Lower lobe of right lung (tissue), 2 donors: ENCODE measurements around the gene MBD5. TPM values are rescaled to one million over a fixed set of nuclear protein-coding genes. Genes with fewer than 3 reads are reported as not detected.

Source experiments
- ATAC-seq, 2 donors: fragments of 200-7000 bp; cut with Tn5 transposase; one replicate each; pipeline ENCODE4 v1.9.1; 2020 to 2022; ENCODE audit warnings: mild to moderate bottlenecking in 2 of 2, moderate library complexity in 2 of 2
- DNase-seq: peaks from one replicate; pipeline ENCODE4 v3.0.0-alpha.2; 2020
- H3K27ac ChIP-seq: fragments of 200-600 bp; one replicate; pipeline ENCODE4 v1.8.0; 2022
- H3K27me3 ChIP-seq: fragments of 200-600 bp; one replicate; pipeline ENCODE4 v1.8.0; 2022; ENCODE audit warnings: low read depth
- H3K36me3 ChIP-seq: fragments of 200-600 bp; one replicate; pipeline ENCODE4 v1.8.0; 2022; ENCODE audit warnings: mild to moderate bottlenecking
- H3K4me1 ChIP-seq: fragments of 200-600 bp; one replicate; pipeline ENCODE4 v1.8.0; 2022
- H3K4me3 ChIP-seq: fragments of 200-600 bp; one replicate; pipeline ENCODE4 v1.8.0; 2022; ENCODE audit warnings: mild to moderate bottlenecking
- H3K9me3 ChIP-seq: fragments of 200-600 bp; one replicate; pipeline ENCODE4 v1.8.0; 2022
- intact Hi-C: fragments of 100-400 bp; cut with DNase I; formaldehyde crosslinking; loops from one replicate; pipeline ENCODE4 v1.11.0; 2022
- total RNA-seq: library from RNA; stranded (reverse); fragmentation: NEBNext Ultra II Directional; extraction: Animal tissue kit (Norgen Biotek cat#: 25700); gene quantifications from one replicate; pipeline ENCODE4 v1.2.1, GENCODE V29; 2021
- TF ChIP-seq, protein P1 (sequence below): fragments of 200-600 bp; IDR thresholded peaks from one replicate; pipeline ENCODE4 v1.8.0; 2022; ENCODE audit warnings: antibody characterized with exemption, mild to moderate bottlenecking
- donor health status: DM: no; HTN: yes; CAD: no; lungs with severe emphysema.

The MBD5 gene
- total RNA-seq, 1 donor from 2014 or later, result 46.3 TPM

GRCh38 chr2:148071351-148071750 lies 50.5 kb downstream of the MBD5 start:
- no peak for ATAC-seq
- TF ChIP-seq, protein P1, sequence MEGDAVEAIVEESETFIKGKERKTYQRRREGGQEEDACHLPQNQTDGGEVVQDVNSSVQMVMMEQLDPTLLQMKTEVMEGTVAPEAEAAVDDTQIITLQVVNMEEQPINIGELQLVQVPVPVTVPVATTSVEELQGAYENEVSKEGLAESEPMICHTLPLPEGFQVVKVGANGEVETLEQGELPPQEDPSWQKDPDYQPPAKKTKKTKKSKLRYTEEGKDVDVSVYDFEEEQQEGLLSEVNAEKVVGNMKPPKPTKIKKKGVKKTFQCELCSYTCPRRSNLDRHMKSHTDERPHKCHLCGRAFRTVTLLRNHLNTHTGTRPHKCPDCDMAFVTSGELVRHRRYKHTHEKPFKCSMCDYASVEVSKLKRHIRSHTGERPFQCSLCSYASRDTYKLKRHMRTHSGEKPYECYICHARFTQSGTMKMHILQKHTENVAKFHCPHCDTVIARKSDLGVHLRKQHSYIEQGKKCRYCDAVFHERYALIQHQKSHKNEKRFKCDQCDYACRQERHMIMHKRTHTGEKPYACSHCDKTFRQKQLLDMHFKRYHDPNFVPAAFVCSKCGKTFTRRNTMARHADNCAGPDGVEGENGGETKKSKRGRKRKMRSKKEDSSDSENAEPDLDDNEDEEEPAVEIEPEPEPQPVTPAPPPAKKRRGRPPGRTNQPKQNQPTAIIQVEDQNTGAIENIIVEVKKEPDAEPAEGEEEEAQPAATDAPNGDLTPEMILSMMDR, result no peak
- Histone ChIP-seq H3K4me1 (no peaks in the 10 kb centered on the region), H3K36me3 (no peaks in the 10 kb centered on the region), H3K27ac (no peak overlapping the region), H3K9me3 (no peaks in the 10 kb centered on the region), H3K27me3 (no peaks in the 10 kb centered on the region), H3K4me3 (no peak overlapping the region)
- DNase-seq, result no peak
- intact Hi-C loops, result no loop called here

- intact Hi-C loops, result no loop called here
- Histone ChIP-seq H3K36me3 (no peaks in the 10 kb centered on the region), H3K4me1 (no peaks in the 10 kb centered on the region), H3K4me3 (no peak overlapping the region), H3K9me3 (no peaks in the 10 kb centered on the region), H3K27me3 (no peaks in the 10 kb centered on the region), H3K27ac (no peak overlapping the region)
- ATAC-seq (no peak), DNase-seq (no peak)
- TF ChIP-seq, protein P1, result no peak
Observed at GRCh38 chr2:148096012-148096411, 75.1 kb downstream of the MBD5 start.

GRCh38 chr2:148102641-148103040 lies 81.8 kb downstream of the MBD5 start:
- Histone ChIP-seq H3K36me3 (no peaks in the 10 kb centered on the region), H3K27ac (no peak overlapping the region), H3K4me1 (no peaks in the 10 kb centered on the region), H3K9me3 (no peaks in the 10 kb centered on the region), H3K27me3 (no peaks in the 10 kb centered on the region), H3K4me3 (no peak overlapping the region)
- TF ChIP-seq, protein P1, result no peak
- intact Hi-C loops, result no loop called here
- ATAC-seq, result no peak
- DNase-seq, result no peak

- intact Hi-C loops, result no loop called here
- TF ChIP-seq, protein P1, result no peak
- no peak overlapping the region for H3K27ac ChIP-seq
- ATAC-seq (no peak), DNase-seq (no peak)
- H3K9me3 ChIP-seq, result no peaks in the 10 kb centered on the region
- no peak overlapping the region for H3K4me3 ChIP-seq
- H3K27me3 ChIP-seq, result no peaks in the 10 kb centered on the region
- H3K36me3 ChIP-seq, result no peaks in the 10 kb centered on the region
- H3K4me1 ChIP-seq, result no peaks in the 10 kb centered on the region
Observed at GRCh38 chr2:148103946-148104345, 83.1 kb downstream of the MBD5 start.

- Histone ChIP-seq H3K9me3 (no peaks in the 10 kb centered on the region), H3K27ac (no peak overlapping the region), H3K4me3 (no peak overlapping the region), H3K36me3 (no peaks in the 10 kb centered on the region), H3K27me3 (no peaks in the 10 kb centered on the region), H3K4me1 (no peaks in the 10 kb centered on the region)
- TF ChIP-seq, protein P1, result no peak
- intact Hi-C loops, result no loop called here
- DNase-seq (no peak), ATAC-seq (no peak)
Observed at GRCh38 chr2:148106331-148106730, 85.4 kb downstream of the MBD5 start.

DNA sequence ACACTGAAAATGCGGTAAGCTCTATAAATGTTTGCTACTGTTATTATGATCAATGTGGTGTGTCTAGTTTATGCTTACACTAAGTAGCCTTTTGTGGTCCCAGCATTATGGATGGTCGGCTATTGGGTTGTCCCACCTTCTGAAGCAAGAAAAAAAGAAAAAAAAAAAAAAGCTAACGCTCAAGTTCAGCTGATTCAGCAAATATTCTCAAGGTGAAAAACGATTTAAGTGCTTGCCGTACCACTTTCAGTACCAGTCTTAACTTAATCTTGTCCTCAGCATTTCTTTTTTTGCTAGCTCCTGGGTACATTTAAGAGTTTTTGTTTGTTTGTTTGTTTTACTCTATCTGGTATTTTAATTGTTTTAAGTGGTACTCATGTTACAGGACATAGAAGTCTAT lies 87.5 kb downstream of the MBD5 start:
- ATAC-seq, result no peak
- H3K4me3 ChIP-seq, result no peak overlapping the region
- intact Hi-C loops, result no loop called here
- TF ChIP-seq, protein P1, result no peak
- no peaks in the 10 kb centered on the region for H3K27me3 ChIP-seq
- DNase-seq, result no peak
- H3K4me1 ChIP-seq, result no peaks in the 10 kb centered on the region
- H3K27ac ChIP-seq, result no peak overlapping the region
- H3K9me3 ChIP-seq, result no peaks in the 10 kb centered on the region
- H3K36me3 ChIP-seq, result no peaks in the 10 kb centered on the region
